HEK293T (cell line): ENCODE results near the gene B4GAT1.

ENCODE experiments used
- CTCF ChIA-PET: fragments of 350-600 bp; formaldehyde crosslinking; extraction: SDS; loops from one replicate; lab custom pipeline; 2021; ENCODE audit warnings: antibody characterized with exemption, inconsistent platforms; lab: Yijun Ruan, JAX
- POLR2A ChIA-PET: fragments of 350-600 bp; formaldehyde crosslinking; extraction: SDS; loops from one replicate; lab custom pipeline; 2020; ENCODE audit warnings: antibody characterized with exemption, inconsistent platforms; lab: Yijun Ruan, JAX
- DNase-seq: peaks from one replicate; pipeline ENCODE4 v3.0.0; 2012; ENCODE audit warnings: mixed read lengths; ENCODE audit errors: extremely low spot score
- ARNT ChIP-seq: fragments of 450-650 bp; IDR thresholded peaks from 2 replicates; pipeline ENCODE4 v1.6.1; 2017; ENCODE audit warnings: mild to moderate bottlenecking
- BHLHE40 ChIP-seq: fragments of 450-650 bp; IDR thresholded peaks from 2 replicates; pipeline ENCODE4 v1.6.1; 2016; ENCODE audit warnings: mild to moderate bottlenecking, moderate library complexity, borderline replicate concordance
- CTBP1 ChIP-seq: fragments of 450-650 bp; IDR thresholded peaks from 2 replicates; pipeline ENCODE4 v1.6.1; 2016; ENCODE audit warnings: borderline replicate concordance
- ELF4 ChIP-seq: fragments of 450-650 bp; IDR thresholded peaks from 2 replicates; pipeline ENCODE4 v1.6.1; 2017; ENCODE audit warnings: antibody characterized with exemption
- FOXA1 ChIP-seq: fragments of 450-650 bp; IDR thresholded peaks from 2 replicates; pipeline ENCODE4 v1.6.1; 2016; ENCODE audit warnings: mild to moderate bottlenecking
- FOXK2 ChIP-seq: fragments of 450-650 bp; IDR thresholded peaks from 2 replicates; pipeline ENCODE4 v1.6.1; 2016; ENCODE audit warnings: mild to moderate bottlenecking
- FOXM1 ChIP-seq: fragments of 450-650 bp; IDR thresholded peaks from 2 replicates; pipeline ENCODE4 v1.6.1; 2017; ENCODE audit warnings: mild to moderate bottlenecking, borderline replicate concordance
- HDGF ChIP-seq: fragments of 450-650 bp; IDR thresholded peaks from 2 replicates; pipeline ENCODE4 v1.6.1; 2017; ENCODE audit warnings: antibody characterized with exemption, borderline replicate concordance
- L3MBTL2 ChIP-seq: fragments of 450-650 bp; conservative IDR thresholded peaks from 2 replicates; pipeline ENCODE4 v1.6.1; 2016; ENCODE audit warnings: mild to moderate bottlenecking
- LEF1 ChIP-seq: fragments of 450-650 bp; IDR thresholded peaks from 2 replicates; pipeline ENCODE4 v1.6.1; 2017; ENCODE audit warnings: mild to moderate bottlenecking, borderline replicate concordance
- NFRKB ChIP-seq: fragments of 450-650 bp; IDR thresholded peaks from 2 replicates; pipeline ENCODE4 v1.6.1; 2016; ENCODE audit warnings: mild to moderate bottlenecking, moderate library complexity
- PKNOX1 ChIP-seq: fragments of 450-650 bp; IDR thresholded peaks from 2 replicates; pipeline ENCODE4 v1.6.1; 2016
- SP1 ChIP-seq: fragments of 450-650 bp; IDR thresholded peaks from 2 replicates; pipeline ENCODE4 v1.6.1; 2017
- SUZ12 ChIP-seq: fragments of 450-650 bp; IDR thresholded peaks from 2 replicates; pipeline ENCODE4 v1.6.1; 2016; ENCODE audit warnings: mild to moderate bottlenecking
- TARDBP ChIP-seq: fragments of 450-650 bp; IDR thresholded peaks from 2 replicates; pipeline ENCODE4 v1.6.1; 2016
- ZNF384 ChIP-seq: fragments of 450-650 bp; IDR thresholded peaks from 2 replicates; pipeline ENCODE4 v1.6.1; 2016

B4GAT1 gene

GRCh38 chr11:66349084-66349386, 1.6 kb upstream of the B4GAT1 start:
- no peak for DNase-seq
- CTCF ChIA-PET = no interaction called here
- POLR2A ChIA-PET = no interaction called here
- TF ChIP-seq TARDBP (no peak), NFRKB (no peak), SP1 (no peak), HDGF (no peak), ARNT (no peak), ZNF384 (no peak), FOXM1 (no peak), CTBP1 (no peak), PKNOX1 (no peak), ELF4 (no peak), BHLHE40 (no peak), SUZ12 (no peak), FOXA1 (no peak), FOXK2 (no peak), LEF1 (no peak), L3MBTL2 (no peak)

- no peak for TF ChIP-seq ZNF384
- peak; percentile 46; the same call in 1 of the 2 replicates for TF ChIP-seq L3MBTL2
- no peak for TF ChIP-seq CTBP1
- no peak for DNase-seq
- POLR2A ChIA-PET = interaction anchor here (0.9 to 4.4 kb wide), 9 partner anchors 9 to 971 kb away, joined by 3 to 19 read pairs (median 5); partner anchors contain the start of genes RIN1, SLC29A2 and YIF1A
- CTCF ChIA-PET = interaction anchor here (0.5 to 1.9 kb wide), 3 partner anchors 17 to 42 kb away, joined by 4 read pairs; no protein-coding TSS in a partner anchor
Observed at GRCh38 chr11:66346476-66347424, 679 bp downstream of the B4GAT1 start.

GRCh38 chr11:66345316-66345649, 2.1 kb downstream of the B4GAT1 start:
- ChIA-PET POLR2A (interaction anchor here (0.8 to 4.4 kb wide), 8 partner anchors 9 to 498 kb away, joined by 3 to 19 read pairs (median 4); partner anchors contain the start of genes DPP3, RAB1B, RCE1 and RIN1), CTCF (interaction anchor here (0.6 to 1.9 kb wide), 3 partner anchors 19 to 34 kb away, joined by 3 to 4 read pairs (median 4); no protein-coding TSS in a partner anchor)
- TF ChIP-seq ZNF384 (no peak), ARNT (no peak), SUZ12 (no peak), FOXA1 (no peak), ELF4 (no peak), HDGF (no peak), CTBP1 (no peak), TARDBP (no peak), BHLHE40 (no peak), L3MBTL2 (no peak), LEF1 (no peak)
- no peak for DNase-seq

- DNase-seq = peak; percentile 93
- TF ChIP-seq HDGF (no peak), ELF4 (peak; percentile 60)
- CTCF ChIA-PET = interaction anchor here (0.6 to 1.9 kb wide), 2 partner anchors 23 to 33 kb away, joined by 3 to 4 read pairs; no protein-coding TSS in a partner anchor
- POLR2A ChIA-PET = interaction anchor here (1.0 to 4.4 kb wide), 7 partner anchors 9 to 498 kb away, joined by 3 to 19 read pairs (median 4); partner anchors contain the start of genes RAB1B, RCE1, RIN1 and SLC29A2
Observed at GRCh38 chr11:66344550-66345315, 2.7 kb downstream of the B4GAT1 start, which contains the start of gene BRMS1. Gene BRMS1 (minus strand): TSS chr11:66345104. CDS start chr11:66342234, 2,870 bp downstream.

- TF ChIP-seq CTBP1 (no peak), TARDBP (no peak), NFRKB (no peak)
- ChIA-PET POLR2A (interaction anchor here (1.7 kb wide), 1 partner anchor 8 kb away, joined by 6 read pairs; the partner anchor contains the start of gene RIN1), CTCF (no interaction called here)
- no peak for DNase-seq
Observed at GRCh38 chr11:66343176-66343575, 4.3 kb downstream of the B4GAT1 start.

- ChIA-PET POLR2A (no interaction called here), CTCF (no interaction called here)
- TF ChIP-seq FOXM1 (no peak), PKNOX1 (no peak), FOXA1 (no peak), ZNF384 (no peak), CTBP1 (no peak), ARNT (no peak), NFRKB (no peak), HDGF (no peak), BHLHE40 (no peak), LEF1 (no peak), ELF4 (no peak), TARDBP (no peak), FOXK2 (no peak), L3MBTL2 (no peak), SP1 (no peak), SUZ12 (no peak)
- DNase-seq = no peak
Observed at GRCh38 chr11:66341502-66342126, 5.8 kb downstream of the B4GAT1 start.
